ENCODE results near the gene NEK1. TPM values are rescaled to one million over a fixed set of nuclear protein-coding genes. Genes with fewer than 3 reads are reported as not detected.
"Not testable (repeated sequence)": the region's sequence is repeated elsewhere in the genome, so short reads cannot be mapped to it uniquely, and the experiment has no call there.

NEK1 gene
- total and polyA plus RNA-seq, 12 donors, result 4.2 to 23.0 (median 12.3) TPM

- no peak overlapping the region for H3K27ac ChIP-seq
- H3K4me1 ChIP-seq (replicated peaks in 1 of 2), result peaks cover 0 to 6% of the 10 kb centered on the region in 2 donors
- no peaks in the 10 kb centered on the region for H3K27me3 ChIP-seq
- WGBS, 4 donors, result 80 to 92% (median 86%) methylated on average over 2 of the region's 2 CpGs
- H3K36me3 ChIP-seq (replicated peaks in 1 of 2), result no peaks in the 10 kb centered on the region
- TF ChIP-seq POLR2A (IDR thresholded peaks at IDR 0.05) (no peak), CTCF (IDR thresholded peaks at IDR 0.05) (no peak)
- DNase-seq, result no peak
- intact Hi-C loops (cut with DNase I), result no loop called here
- H3K9me3 ChIP-seq (replicated peaks in 1 of 3), result no peaks in the 10 kb centered on the region
- H3K4me3 ChIP-seq, result no peak overlapping the region
Observed at GRCh38 chr4:169438057-169438480, 174.3 kb downstream of the NEK1 start.

GRCh38 chr4:169437299-169438047 is 174.9 kb downstream of the NEK1 start:
- no peaks in the 10 kb centered on the region for H3K27me3 ChIP-seq
- no peak overlapping the region for H3K27ac ChIP-seq
- DNase-seq, result no peak
- TF ChIP-seq CTCF (IDR thresholded peaks at IDR 0.05) (no peak), POLR2A (IDR thresholded peaks at IDR 0.05) (no peak)
- intact Hi-C loops (cut with DNase I), result no loop called here
- peaks cover 0 to 6% of the 10 kb centered on the region in 2 donors for H3K4me1 ChIP-seq (replicated peaks in 1 of 2)
- no peak overlapping the region for H3K4me3 ChIP-seq
- no peaks in the 10 kb centered on the region for H3K9me3 ChIP-seq (replicated peaks in 1 of 3)
- H3K36me3 ChIP-seq (replicated peaks in 1 of 2), result no peaks in the 10 kb centered on the region
- WGBS, 4 donors, result 88 to 95% (median 91%) methylated on average over 6 to 7 of the region's 7 CpGs

- Histone ChIP-seq H3K27me3 (no peaks in the 10 kb centered on the region), H3K4me3 (no peak overlapping the region), H3K36me3 (replicated peaks in 1 of 2) (no peaks in the 10 kb centered on the region), H3K9me3 (replicated peaks in 1 of 3) (no peaks in the 10 kb centered on the region), H3K27ac (no peak overlapping the region), H3K4me1 (replicated peaks in 1 of 2) (peaks cover 0 to 6% of the 10 kb centered on the region in 2 donors)
- no peak for DNase-seq
- TF ChIP-seq CTCF (IDR thresholded peaks at IDR 0.05) (no peak), POLR2A (IDR thresholded peaks at IDR 0.05) (no peak)
- intact Hi-C loops (cut with DNase I), result no loop called here
Observed at GRCh38 chr4:169436734-169437133, 175.6 kb downstream of the NEK1 start.

GRCh38 chr4:169428376-169428775 is 184.0 kb downstream of the NEK1 start:
- Histone ChIP-seq H3K4me3 (no peak overlapping the region), H3K36me3 (replicated peaks in 1 of 2) (no peaks in the 10 kb centered on the region), H3K4me1 (replicated peaks in 1 of 2) (no peaks in the 10 kb centered on the region), H3K27me3 (no peaks in the 10 kb centered on the region), H3K9me3 (replicated peaks in 1 of 3) (no peaks in the 10 kb centered on the region), H3K27ac (no peak overlapping the region)
- intact Hi-C loops (cut with DNase I), result no loop called here
- no peak for TF ChIP-seq POLR2A (IDR thresholded peaks at IDR 0.05)
- TF ChIP-seq CTCF (IDR thresholded peaks at IDR 0.05), result no peak
- WGBS, 4 donors, result 56 to 70% (median 61%) methylated on average over 3 of the region's 3 CpGs
- no peak for DNase-seq

GRCh38 chr4:169427727-169428126 is 184.7 kb downstream of the NEK1 start:
- H3K27ac ChIP-seq; H3K4me1 ChIP-seq (replicated peaks in 1 of 2); H3K4me3 ChIP-seq; H3K27me3 ChIP-seq; DNase-seq; intact Hi-C loops (cut with DNase I); H3K36me3 ChIP-seq (replicated peaks in 1 of 2); H3K9me3 ChIP-seq (replicated peaks in 1 of 3): not testable (repeated sequence)
- 93 to 100% (median 99%) methylated on average over 2 of the region's 2 CpGs for WGBS, 4 donors
